Stimulated activated naive CD8-positive, alpha-beta T cell treated with anti-CD3 and anti-CD28 coated beads, Interleukin-15, amount 100 ng/mL, for 72 hours (primary cell): Measurements from ENCODE around the gene PRDM2.
A peak's percentile ranks its signal among the peaks of the same experiment; 100 is the strongest.
"Not testable (repeated sequence)": the region's sequence is repeated elsewhere in the genome, so short reads cannot be mapped to it uniquely, and the experiment has no call there.

Experiments
- ATAC-seq: fragments of 150-1000 bp; cut with Tn5 transposase; 2 replicates; pipeline ENCODE4 v1.10.0; 2021; ENCODE audit warnings: mild to moderate bottlenecking, moderate library complexity
- DNase-seq, 2 donors: peaks; one replicate each; pipeline ENCODE4 v3.0.0; 2021 to 2022
- H3K27ac Mint-ChIP-seq, 2 donors: one replicate each; pipeline ENCODE4 v1.8.0; 2022; ENCODE audit warnings: mild to moderate bottlenecking in 2 of 2, mixed read lengths in 2 of 2, moderate library complexity in 2 of 2
- H3K27me3 Mint-ChIP-seq: one replicate; pipeline ENCODE4 v1.8.0; 2022; ENCODE audit warnings: mixed read lengths
- H3K4me1 Mint-ChIP-seq: one replicate; pipeline ENCODE4 v1.8.0; 2022; ENCODE audit warnings: mild to moderate bottlenecking, mixed read lengths
- H3K4me3 Mint-ChIP-seq, 2 donors: one replicate each; pipeline ENCODE4 v1.8.0; 2022; ENCODE audit warnings: mild to moderate bottlenecking in 2 of 2, mixed read lengths in 2 of 2, moderate library complexity in 1 of 2
- H3K9me3 Mint-ChIP-seq, 2 donors: one replicate each; pipeline ENCODE4 v1.8.0; 2022; ENCODE audit warnings: mixed read lengths in 2 of 2

The PRDM2 gene

GRCh38 chr1:13682444-13682843 is 17.5 kb upstream of the PRDM2 start:
- H3K27me3 Mint-ChIP-seq = no peaks in the 10 kb centered on the region
- no peak for DNase-seq
- no peak overlapping the region for H3K27ac Mint-ChIP-seq
- H3K4me1 Mint-ChIP-seq = no peaks in the 10 kb centered on the region
- H3K9me3 Mint-ChIP-seq = no peaks in the 10 kb centered on the region
- H3K4me3 Mint-ChIP-seq = no peak overlapping the region
- ATAC-seq = no peak

DNA sequence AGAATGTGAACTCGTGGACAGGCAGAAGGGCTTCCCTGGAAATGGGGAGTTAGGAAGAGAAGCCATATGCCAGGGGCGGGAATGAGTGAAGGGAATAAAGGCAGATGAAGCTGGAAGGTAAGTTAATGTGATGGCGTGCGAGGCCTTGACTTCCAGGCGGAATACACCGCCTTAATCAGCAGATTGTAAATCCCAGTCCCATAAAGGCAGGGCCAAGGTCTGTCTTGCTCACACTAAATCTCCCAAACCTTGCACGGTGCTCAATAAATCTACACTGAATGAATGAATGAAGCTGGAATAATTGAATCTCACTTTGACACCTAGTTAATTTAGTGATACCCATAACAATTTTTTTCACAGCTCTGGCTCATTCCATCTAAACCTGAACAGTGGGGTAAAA is 16.8 kb upstream of the PRDM2 start:
- Mint-ChIP-seq H3K4me1 (no peaks in the 10 kb centered on the region), H3K27ac (no peak overlapping the region), H3K9me3 (no peaks in the 10 kb centered on the region), H3K27me3 (no peaks in the 10 kb centered on the region), H3K4me3 (no peak overlapping the region)
- ATAC-seq (no peak), DNase-seq (no peak)

DNA sequence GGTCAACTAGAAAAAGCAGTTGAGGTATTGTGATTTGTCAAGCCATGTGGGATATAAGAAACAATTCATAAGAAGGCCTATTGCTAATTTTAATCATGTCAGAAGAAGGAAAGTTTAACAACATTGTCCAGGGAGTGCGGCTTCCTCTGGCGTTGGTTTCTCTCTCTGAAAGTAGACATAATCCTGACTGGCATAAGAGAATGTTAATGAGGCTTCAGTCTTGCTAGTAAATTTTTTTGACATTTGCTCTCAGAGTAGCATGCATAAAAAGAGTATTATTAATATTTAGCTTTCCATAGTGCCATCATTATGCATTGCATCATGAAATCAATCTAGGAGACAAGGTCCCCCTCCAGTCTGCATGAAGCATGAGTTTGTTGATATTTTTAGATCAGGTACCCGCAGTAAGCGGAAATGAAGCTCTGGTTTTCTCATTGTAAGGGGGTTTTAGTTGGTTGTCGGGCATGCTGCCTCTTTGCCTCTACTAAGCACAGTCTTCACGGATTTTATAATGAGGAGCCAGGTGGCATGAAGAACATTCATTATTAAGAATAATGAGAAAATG is 12.8 kb upstream of the PRDM2 start:
- H3K27me3 Mint-ChIP-seq = peaks cover 13% of the 10 kb centered on the region
- no peaks in the 10 kb centered on the region for H3K9me3 Mint-ChIP-seq
- no peak overlapping the region for H3K27ac Mint-ChIP-seq
- no peak overlapping the region for H3K4me3 Mint-ChIP-seq
- DNase-seq (no peak), ATAC-seq (no peak)
- no peaks in the 10 kb centered on the region for H3K4me1 Mint-ChIP-seq

- not testable (repeated sequence) for H3K27ac Mint-ChIP-seq, H3K9me3 Mint-ChIP-seq, H3K4me3 Mint-ChIP-seq, DNase-seq, H3K4me1 Mint-ChIP-seq, ATAC-seq
- H3K27me3 Mint-ChIP-seq = peaks cover 18% of the 10 kb centered on the region
Observed at GRCh38 chr1:13693094-13693493, 6.9 kb upstream of the PRDM2 start.

DNA sequence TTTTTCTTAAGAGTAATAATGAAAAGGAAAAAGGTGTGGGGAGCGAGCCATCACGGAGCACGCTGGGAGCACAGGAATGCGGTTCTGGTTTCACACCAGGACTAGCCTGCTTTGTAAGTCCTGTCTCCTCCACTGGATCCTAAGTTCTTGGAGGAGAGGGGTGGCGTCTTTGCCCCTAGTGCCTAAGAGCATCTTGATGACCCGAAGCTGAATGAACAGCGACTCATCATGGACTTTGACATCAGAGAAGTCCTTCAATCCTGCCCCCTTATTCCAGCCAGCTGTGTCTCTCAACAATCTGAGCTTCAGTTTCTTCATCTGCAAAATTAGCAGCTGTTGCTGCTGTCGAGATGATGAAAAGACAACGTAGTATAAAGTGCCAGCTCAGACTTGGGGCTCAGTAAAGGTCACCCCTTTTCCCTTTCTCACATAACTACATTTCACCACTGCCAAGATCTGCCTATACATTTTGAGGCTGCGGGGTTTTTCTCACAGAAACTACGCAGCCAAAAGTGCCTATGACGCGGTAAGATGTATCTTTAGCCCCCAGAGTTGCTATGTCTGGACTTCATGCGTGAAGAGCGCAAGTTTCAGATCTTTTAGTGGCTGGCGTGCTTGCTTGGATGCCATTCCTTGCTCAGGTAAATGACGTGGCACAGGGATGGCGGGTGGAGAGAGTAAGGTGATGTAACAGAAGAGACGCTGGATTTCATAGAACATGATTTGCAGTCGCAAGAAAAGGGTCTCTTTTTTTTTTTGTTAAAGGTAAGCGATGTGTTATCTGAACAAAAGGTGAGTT is 4.9 kb upstream of the PRDM2 start:
- H3K27me3 Mint-ChIP-seq = peaks cover 18% of the 10 kb centered on the region

GRCh38 chr1:13697738-13698137 is 2.2 kb upstream of the PRDM2 start:
- no peak for DNase-seq
- Mint-ChIP-seq H3K27me3 (no peaks in the 10 kb centered on the region), H3K4me3 (no peak overlapping the region), H3K9me3 (peaks cover 13 to 15% of the 10 kb centered on the region in 2 donors), H3K27ac (no peak overlapping the region), H3K4me1 (peaks cover 31% of the 10 kb centered on the region)
- no peak for ATAC-seq

More for the DNA sequence above, 4.9 kb upstream of the PRDM2 start:
- no peak for ATAC-seq
- Mint-ChIP-seq H3K4me3 (no peak overlapping the region), H3K27ac (no peak overlapping the region), H3K4me1 (peaks cover 15% of the 10 kb centered on the region), H3K9me3 (peaks cover 13 to 15% of the 10 kb centered on the region in 2 donors)
- no peak for DNase-seq

DNA sequence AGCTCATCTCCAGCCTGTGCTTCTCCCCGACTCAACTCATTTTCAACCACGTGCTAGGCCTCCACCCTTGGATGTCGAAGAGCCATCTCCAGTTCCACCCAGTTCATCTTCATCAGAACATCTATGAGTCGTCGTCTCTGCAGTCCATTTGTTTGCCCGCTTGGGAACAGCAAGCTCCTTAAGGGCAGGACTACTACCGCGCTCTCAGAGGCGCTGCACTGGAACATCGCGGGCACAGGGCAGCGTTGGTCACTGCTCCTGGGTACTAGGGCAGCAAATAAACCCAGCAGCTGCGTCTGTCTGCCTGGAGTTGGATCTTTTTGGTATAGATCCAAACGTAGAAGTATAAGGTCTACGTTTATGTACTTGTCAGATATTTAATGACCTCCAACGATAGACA is 478 bp upstream of the PRDM2 start:
- peak overlapping the region; percentile 77 to 86 for H3K4me3 Mint-ChIP-seq
- DNase-seq (no peak), ATAC-seq (no peak)
- H3K27ac Mint-ChIP-seq = peak overlapping the region; percentile 75 to 92
- H3K9me3 Mint-ChIP-seq = peaks cover 13 to 15% of the 10 kb centered on the region in 2 donors
- no peaks in the 10 kb centered on the region for H3K27me3 Mint-ChIP-seq
- H3K4me1 Mint-ChIP-seq = peaks cover 43% of the 10 kb centered on the region

- Mint-ChIP-seq H3K27ac (peak overlapping the region; percentile 97 to 99), H3K9me3 (peaks cover 13 to 15% of the 10 kb centered on the region in 2 donors), H3K4me3 (peak overlapping the region; percentile 92 to 96), H3K4me1 (peaks cover 54% of the 10 kb centered on the region), H3K27me3 (no peaks in the 10 kb centered on the region)
- DNase-seq (peak in 1 of 2 donors; percentile 58), ATAC-seq (peak; percentile 52)
Observed at GRCh38 chr1:13700521-13701270, 708 bp downstream of the PRDM2 start.

DNA sequence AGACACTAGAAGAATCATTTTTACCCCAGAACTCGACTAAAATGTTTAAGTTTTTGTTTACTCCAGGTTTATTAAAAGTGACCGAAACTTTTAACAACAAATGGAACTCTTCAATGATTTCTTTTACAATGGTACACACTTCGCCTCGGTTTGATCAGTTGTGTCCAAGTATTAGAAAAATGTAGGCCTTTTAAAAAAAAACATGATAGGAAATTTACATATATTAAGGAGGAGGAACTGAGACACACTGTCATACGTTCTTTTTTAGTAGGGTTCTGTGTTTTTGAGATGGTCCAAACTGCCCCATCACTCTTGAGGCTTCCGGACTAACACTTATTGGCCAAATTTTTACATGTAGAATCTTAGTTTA is 1.3 kb downstream of the PRDM2 start:
- H3K4me1 Mint-ChIP-seq = peaks cover 60% of the 10 kb centered on the region
- H3K27ac Mint-ChIP-seq = peak overlapping the region; percentile 97 to 99
- H3K4me3 Mint-ChIP-seq = peak overlapping the region; percentile 92 to 96
- H3K9me3 Mint-ChIP-seq = peaks cover 13 to 15% of the 10 kb centered on the region in 2 donors
- DNase-seq (no peak), ATAC-seq (no peak)
- H3K27me3 Mint-ChIP-seq = no peaks in the 10 kb centered on the region

GRCh38 chr1:13702425-13703127 is 2.6 kb downstream of the PRDM2 start:
- ATAC-seq = peak; percentile 97
- peaks cover 11% of the 10 kb centered on the region in 2 donors for H3K9me3 Mint-ChIP-seq
- peak overlapping the region; percentile 97 to 99 for H3K27ac Mint-ChIP-seq
- H3K27me3 Mint-ChIP-seq = no peaks in the 10 kb centered on the region
- peak; percentile 56 to 85 for DNase-seq
- H3K4me1 Mint-ChIP-seq = peaks cover 67% of the 10 kb centered on the region
- H3K4me3 Mint-ChIP-seq = peak overlapping the region; percentile 78 to 92

DNA sequence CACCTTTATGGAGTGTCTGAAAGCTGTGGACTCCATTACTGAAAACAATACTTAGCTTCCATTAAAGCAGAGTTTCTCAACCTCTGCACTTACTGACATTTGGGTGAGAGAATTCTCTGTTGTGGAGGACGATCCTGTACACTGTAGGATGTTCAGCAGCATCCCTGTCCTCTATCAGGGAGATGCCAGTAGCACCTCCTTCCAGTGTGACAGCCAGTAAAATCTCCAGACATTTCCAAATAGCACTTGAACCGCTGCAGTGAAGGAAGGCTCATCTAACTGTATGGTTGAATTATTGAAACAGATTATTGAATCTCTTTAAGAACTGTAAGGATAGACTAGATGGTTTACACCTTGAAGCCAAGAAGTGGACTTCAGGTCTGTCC is 3.1 kb downstream of the PRDM2 start:
- peak overlapping the region; percentile 78 to 92 for H3K4me3 Mint-ChIP-seq
- H3K27me3 Mint-ChIP-seq = no peaks in the 10 kb centered on the region
- no peak for DNase-seq
- H3K4me1 Mint-ChIP-seq = peaks cover 72% of the 10 kb centered on the region
- ATAC-seq = no peak
- peak overlapping the region; percentile 97 to 99 for H3K27ac Mint-ChIP-seq
- H3K9me3 Mint-ChIP-seq = peaks cover 6 to 7% of the 10 kb centered on the region in 2 donors

- DNase-seq (no peak), ATAC-seq (no peak)
- Mint-ChIP-seq H3K27ac (peak overlapping the region; percentile 97 to 99), H3K4me1 (peaks cover 79% of the 10 kb centered on the region), H3K9me3 (peaks cover 5 to 7% of the 10 kb centered on the region in 2 donors), H3K27me3 (no peaks in the 10 kb centered on the region), H3K4me3 (peak overlapping the region; percentile 78 to 92)
Observed at GRCh38 chr1:13703558-13704490, 3.8 kb downstream of the PRDM2 start.

- Mint-ChIP-seq H3K27ac (peak overlapping the region in 1 of 2 donors; percentile 67), H3K27me3 (no peaks in the 10 kb centered on the region), H3K4me3 (peak overlapping the region; percentile 11 to 54), H3K9me3 (no peaks in the 10 kb centered on the region), H3K4me1 (peaks cover 81% of the 10 kb centered on the region)
- ATAC-seq (no peak), DNase-seq (no peak)
Observed at GRCh38 chr1:13706046-13706445, 6.1 kb downstream of the PRDM2 start.

DNA sequence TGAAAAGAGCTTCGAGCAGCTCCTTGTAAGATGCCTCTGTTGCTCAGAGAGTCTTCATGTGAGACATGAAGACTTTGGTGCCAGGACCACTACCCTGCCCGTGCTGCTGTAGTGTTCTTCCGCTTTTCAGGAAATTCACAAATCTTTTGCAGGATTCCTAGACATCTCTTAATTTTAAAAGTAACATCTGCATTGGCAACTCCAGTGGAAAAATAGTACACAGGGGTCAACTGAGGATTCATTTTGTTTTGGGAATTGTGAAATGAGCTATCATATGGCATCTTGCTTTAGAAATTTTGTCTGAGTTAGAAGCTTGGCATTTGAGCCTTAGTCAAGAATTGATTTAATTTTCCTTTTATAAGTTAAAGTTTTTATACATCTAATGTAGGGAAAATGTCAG is 7.2 kb downstream of the PRDM2 start:
- DNase-seq = no peak
- Mint-ChIP-seq H3K4me3 (no peak overlapping the region), H3K27ac (no peak overlapping the region), H3K27me3 (no peaks in the 10 kb centered on the region), H3K4me1 (peaks cover 84% of the 10 kb centered on the region), H3K9me3 (no peaks in the 10 kb centered on the region)
- no peak for ATAC-seq
